Epithelial cell of proximal tubule (primary cell): ENCODE measurements around the gene GET4. TPM values are rescaled to one million over a fixed set of nuclear protein-coding genes. Genes with fewer than 3 reads are reported as not detected.
A peak's percentile ranks its signal among the peaks of the same experiment; 100 is the strongest.

ENCODE experiments used
- DNase-seq: peaks from one replicate; pipeline ENCODE4 v3.0.0-alpha.2; 2011; ENCODE audit warnings: low read depth
- H3K4me3 ChIP-seq: 2 replicates; pipeline ENCODE4 v1.5.1; 2011; ENCODE audit warnings: low read depth, mild to moderate bottlenecking, low read length
- CTCF ChIP-seq: conservative IDR thresholded peaks from 2 replicates; pipeline ENCODE4 v1.5.1; 2012; ENCODE audit warnings: low read depth, mild to moderate bottlenecking, low read length
- total RNA-seq: library from RNA; depleted of rRNA; stranded (reverse); fragments of >200 nt; gene quantifications from 2 replicates; pipeline ENCODE4 v1.2.3, GENCODE V29; 2015

Gene GET4
- total RNA-seq, 1 donor from 2014 or later: 32.6 TPM

- DNase-seq: no peak
- TF ChIP-seq CTCF: no peak
- no peak overlapping the region for H3K4me3 ChIP-seq
Observed at GRCh38 chr7:899806-900205, 23.5 kb downstream of the GET4 start.

GRCh38 chr7:900331-901040 is 24.1 kb downstream of the GET4 start:
- TF ChIP-seq CTCF: no peak
- no peak overlapping the region for H3K4me3 ChIP-seq
- no peak for DNase-seq

DNA sequence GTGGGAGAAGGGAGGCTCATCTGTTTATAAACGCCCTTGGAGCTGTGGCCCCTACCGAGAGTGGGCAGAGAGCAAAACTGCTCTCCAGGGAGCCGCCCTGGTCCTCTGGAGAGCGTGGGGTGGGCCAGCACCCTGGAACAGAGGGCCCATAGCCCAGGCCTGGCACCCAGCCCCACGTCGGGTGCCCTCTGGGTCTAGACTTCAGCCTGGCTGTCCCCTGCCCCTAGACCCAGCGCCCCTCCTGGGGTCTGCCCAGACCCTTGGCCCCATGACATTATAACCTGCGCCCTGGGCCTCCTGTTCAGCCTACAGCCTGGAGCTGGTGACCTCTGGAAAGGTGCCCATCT is 24.7 kb downstream of the GET4 start:
- no peak overlapping the region for H3K4me3 ChIP-seq
- TF ChIP-seq CTCF: no peak
- DNase-seq: no peak

GRCh38 chr7:901388-902154 is 25.2 kb downstream of the GET4 start:
- H3K4me3 ChIP-seq: peak overlapping the region; percentile 21
- no peak for TF ChIP-seq CTCF
- peak; percentile 19 for DNase-seq

- no peak for DNase-seq
- TF ChIP-seq CTCF: no peak
- no peak overlapping the region for H3K4me3 ChIP-seq
Observed at GRCh38 chr7:902996-903395, 26.6 kb downstream of the GET4 start.

GRCh38 chr7:903921-904755 is 27.8 kb downstream of the GET4 start:
- no peak overlapping the region for H3K4me3 ChIP-seq
- no peak for TF ChIP-seq CTCF
- DNase-seq: no peak
